Activated CD8-positive, alpha-beta memory T cell treated with anti-CD3 and anti-CD28 coated beads, Interleukin-2, amount 50 U/mL, for 4 hours (primary cell): ENCODE results near the gene MUS81.

Experiments
- DNase-seq: peaks from one replicate; pipeline ENCODE4 v3.0.0-alpha.2; 2020

MUS81 gene

DNA sequence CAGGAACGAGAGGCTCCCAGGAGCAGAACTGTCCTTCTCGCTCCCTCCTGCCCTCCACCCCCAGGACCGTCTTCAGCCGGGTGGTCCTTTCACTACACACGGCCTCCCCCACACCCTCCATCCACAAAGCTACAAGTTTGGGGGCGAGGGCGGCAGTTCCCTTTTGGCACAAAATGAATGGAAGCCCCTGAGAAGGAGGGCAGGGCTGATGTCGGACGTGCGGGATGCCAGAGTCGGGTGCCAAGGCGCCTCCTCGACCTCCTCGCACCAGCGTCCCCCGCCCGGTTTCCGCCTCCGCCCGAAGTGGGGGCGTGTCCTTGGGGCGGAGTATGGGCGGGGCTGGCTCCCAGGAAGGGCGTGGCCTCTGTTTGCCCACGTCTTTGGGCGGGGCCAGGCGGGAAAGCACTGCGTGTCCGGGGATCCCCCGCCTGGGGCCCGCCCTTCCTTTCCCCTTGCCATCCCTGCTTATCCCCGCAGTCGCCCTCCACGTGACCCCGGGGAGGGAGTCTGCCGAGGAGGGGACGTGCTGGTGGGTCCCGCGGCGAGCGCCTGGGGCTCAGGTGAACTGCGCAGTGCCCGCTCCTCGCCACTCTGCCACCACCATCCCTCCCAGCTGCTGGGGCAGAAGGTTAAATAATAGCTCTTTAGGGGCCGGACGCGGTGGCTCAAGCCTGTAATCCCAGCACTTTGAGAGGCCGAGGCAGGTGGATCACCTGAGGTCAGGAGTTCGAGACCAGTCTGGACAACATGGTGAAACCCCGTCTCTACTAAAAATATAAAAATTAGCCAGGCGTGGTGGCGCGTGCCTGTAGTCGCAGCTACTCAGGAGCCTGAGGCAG, 13.3 kb downstream of the MUS81 start:
- DNase-seq = peak; percentile 96

DNA sequence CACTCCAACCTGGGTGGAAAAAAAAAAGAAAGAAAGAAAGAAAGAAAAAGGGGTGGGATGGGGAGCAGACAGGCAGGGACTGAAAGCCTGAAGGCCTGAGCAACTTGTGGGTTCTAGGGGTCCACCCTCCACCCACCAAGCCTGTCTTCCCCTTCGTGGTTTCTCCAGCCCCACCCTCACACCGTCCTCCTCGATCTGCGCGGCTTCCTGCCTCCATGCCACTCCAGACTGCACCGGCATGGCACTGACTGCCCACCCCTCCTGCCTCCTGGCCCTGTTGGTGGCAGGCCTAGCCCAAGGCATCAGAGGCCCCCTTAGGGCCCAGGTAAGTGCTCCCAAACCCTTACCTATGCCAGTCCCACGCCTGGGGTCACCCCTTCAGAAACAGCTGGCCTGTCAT, 19.4 kb downstream of the MUS81 start, which contains the start of gene CTSW:
Gene CTSW, plus strand, starts transcription at position 221 of the 400 bp plus-strand sequence. Its CDS starts 18 bp downstream, at position 239.
- DNase-seq = peak; percentile 39

DNA sequence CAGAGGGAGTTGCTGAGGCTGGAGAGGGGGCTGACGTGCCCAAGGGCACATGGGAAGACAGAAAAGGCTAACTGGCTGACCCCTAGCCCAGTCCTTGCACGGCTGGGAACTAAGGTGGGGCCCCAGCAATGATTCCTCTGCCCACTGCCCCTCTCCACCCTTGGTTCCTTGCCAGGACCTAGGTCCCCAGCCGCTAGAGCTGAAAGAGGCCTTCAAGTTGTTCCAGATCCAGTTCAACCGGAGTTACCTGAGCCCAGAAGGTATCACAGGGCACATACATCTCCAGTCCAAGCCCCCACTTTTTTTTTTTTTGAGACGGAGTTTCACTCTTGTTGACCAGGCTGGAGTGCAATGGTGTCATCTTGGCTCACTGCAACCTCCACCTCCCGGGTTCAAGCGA, 19.8 kb downstream of the MUS81 start:
- no peak for DNase-seq

DNA sequence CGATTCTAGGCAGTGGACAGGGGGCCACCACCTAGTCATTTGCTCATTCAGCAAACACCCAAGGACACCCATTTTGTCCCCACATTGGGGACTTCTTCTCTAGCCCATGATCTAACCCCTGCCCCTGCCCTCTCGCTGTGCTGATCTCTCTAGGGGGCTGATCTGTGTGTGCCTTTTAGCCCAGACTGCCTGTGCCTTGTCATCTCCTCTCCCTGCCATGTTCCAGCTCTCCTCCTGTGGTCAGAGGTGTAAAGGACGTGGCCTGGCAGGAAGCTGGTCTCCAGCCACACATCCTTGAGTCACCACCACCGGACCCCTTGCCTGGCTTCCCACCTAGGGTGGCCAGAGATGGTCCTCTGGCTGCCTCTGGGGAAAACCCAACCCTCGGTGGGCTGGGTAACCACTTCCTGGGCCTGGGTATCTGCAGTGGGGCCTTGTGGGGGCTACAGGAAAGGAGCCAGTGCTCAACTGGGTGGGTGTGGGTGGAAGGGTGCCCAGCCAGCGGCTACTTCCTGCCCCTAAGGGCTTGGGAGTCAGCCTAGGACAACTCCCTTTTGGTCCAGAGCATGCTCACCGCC, 20.7 kb downstream of the MUS81 start:
- no peak for DNase-seq

DNA sequence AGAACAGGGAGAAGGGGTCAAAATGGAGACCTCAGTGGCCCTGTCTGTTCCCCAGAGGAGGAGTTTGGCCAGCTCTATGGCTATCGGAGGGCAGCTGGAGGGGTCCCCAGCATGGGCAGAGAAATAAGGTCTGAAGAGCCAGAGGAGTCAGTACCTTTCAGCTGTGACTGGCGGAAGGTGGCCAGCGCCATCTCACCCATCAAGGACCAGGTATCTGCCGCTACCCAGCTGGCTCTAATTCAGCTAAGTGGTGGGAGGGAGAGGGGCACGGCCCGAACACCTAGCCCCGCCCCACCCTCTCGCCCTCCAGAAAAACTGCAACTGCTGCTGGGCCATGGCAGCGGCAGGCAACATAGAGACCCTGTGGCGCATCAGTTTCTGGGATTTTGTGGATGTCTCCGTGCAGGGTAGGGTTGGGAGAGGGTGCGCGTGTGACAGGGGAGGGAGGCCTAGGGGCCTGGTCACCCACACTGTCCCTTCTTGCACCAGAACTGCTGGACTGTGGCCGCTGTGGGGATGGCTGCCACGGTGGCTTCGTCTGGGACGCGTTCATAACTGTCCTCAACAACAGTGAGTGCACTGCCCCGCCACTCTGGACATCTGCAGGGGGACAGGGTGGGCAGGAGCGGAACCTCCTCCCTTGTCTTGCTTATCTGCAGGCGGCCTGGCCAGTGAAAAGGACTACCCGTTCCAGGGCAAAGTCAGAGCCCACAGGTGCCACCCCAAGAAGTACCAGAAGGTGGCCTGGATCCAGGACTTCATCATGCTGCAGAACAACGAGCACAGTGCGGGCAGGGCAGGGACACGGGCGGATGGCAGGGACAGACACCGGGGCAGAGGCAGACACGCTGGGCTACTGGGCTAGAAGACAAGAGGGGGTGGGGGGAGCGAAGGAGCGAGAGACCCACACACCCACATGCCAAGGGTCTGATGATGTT, 22.2 kb downstream of the MUS81 start:
- no peak for DNase-seq

DNA sequence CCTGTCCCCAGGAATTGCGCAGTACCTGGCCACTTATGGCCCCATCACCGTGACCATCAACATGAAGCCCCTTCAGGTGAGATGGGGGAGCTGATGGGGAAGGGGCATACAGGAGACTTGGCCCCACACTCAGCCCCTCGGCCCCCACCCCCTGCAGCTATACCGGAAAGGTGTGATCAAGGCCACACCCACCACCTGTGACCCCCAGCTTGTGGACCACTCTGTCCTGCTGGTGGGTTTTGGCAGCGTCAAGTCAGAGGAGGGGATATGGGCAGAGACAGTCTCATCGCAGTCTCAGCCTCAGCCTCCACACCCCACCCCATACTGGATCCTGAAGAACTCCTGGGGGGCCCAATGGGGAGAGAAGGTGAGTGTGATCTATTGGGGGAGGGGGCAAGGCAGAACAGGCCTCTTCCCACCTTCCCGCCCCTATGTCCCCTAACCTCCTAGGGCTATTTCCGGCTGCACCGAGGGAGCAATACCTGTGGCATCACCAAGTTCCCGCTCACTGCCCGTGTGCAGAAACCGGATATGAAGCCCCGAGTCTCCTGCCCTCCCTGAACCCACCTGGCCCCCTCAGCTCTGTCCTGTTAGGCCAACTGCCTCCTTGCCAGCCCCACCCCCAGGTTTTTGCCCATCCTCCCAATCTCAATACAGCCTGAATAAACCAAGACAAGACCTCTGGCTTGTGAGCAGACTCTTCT, 23.0 kb downstream of the MUS81 start:
- DNase-seq = no peak

DNA sequence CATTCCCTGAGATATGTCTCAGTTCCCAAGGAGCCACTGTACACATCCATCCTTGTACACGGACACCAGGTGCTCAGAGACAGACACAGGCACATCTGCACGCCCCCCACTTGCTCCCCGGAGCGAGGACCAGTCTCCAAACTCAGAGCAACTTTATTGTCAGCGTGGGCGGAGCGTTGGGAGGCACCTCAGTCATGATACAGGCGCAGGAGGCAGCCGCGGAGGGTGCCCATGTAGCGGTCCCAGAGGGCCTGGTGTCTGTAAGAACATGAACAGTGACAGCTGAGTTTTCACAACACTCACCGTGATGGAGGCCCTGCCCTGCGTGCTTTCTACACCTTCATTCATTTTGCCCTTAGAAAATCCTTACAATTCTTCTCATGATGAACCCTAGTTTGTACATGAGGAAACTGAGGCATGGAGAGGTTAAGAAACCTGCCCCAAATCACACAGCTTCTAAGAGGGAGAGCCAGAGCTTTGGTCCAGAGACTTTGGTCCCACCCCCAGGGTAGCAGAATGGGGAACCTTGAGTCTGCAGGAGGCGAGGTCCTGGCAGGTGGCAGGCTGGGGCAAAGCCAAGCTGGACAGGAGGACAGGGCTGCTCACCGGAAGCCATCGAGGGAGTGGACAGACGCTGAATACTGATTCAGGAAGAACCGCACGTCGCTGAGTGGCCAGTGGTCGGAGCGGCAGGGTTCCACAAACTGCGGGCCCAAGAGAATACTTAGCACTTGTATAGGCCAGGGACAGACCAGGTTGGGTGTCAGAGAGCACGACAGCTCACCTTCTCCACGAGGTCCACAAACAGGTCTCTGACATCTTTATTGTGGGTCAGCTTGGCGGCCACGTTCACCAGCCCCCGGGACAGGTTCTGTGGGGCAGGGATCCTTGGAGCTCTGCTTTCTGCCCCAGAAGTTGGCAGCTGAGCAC, 23.8 kb downstream of the MUS81 start:
- no peak for DNase-seq

DNA sequence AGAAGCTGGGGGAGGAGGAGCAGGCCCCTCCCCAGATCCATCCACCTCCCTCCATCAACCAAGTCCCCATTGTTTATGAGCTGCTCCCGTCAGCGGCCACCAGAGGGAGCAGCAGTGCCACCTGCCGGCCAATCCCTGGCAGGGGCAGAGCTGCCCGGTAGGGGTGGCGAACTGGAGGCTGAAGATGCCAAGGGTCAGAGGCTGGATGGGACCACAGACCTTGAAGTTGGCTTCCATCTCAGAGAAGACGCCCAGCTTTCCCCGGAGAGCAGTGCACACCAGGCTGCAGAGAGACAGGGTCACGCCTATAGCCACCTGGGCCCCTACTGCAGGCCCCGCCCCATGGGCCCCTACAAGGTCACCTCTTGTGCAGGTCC, 24.5 kb downstream of the MUS81 start:
- DNase-seq = peak; percentile 82

DNA sequence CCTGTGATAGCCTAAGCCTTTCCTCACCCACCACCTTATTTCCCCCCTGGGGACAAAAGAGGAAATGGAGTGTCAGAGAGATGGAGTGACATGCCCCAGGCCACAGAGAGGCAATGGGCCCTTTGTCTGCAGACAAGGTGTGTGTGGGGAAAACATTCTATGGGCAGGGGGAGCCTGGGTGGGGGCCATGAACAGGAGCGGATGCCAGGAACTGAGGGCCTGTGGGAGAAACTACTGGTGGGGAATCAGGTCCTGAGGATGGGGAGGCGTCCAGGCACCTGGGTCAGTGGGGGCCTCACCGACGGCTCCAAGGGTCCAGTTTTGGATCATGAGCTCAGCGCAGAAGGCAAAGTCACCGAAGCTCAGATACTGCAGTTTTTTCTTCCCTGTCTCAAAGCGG, 25.0 kb downstream of the MUS81 start:
- DNase-seq = no peak

DNA sequence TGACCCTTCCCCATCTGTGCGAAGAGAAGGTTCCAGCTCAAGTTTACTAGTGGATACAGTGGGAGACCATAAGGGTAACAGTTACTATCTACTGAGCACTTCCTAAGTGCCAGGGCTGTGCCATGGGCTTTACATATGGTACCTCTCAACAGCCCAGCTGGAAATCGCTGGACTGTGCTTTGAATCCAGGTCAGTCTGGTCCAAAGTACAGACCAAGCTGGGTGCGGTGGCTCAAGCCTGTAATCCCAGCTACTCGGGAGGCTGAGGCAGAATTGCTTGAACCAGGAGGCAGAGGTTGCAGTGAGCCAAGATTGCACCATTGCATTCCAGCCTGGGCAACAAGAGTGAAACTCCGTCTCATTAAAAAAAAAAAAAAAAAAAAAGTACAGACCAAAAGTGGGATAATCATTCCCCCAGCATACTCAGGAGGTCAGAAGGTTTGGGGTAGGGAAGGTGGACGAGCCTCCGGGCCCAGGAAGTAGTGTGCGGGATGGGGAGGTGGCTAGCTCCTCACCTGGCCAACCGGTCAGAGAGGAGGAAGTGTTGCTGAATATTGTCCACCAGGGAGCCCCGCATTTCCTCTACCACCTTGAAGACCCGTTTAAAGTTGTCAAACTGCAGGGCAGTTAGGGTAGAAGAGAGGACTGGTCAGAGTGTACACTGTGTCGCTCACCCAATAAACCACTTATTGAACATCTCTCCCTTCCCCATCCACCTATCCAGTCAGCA, 25.7 kb downstream of the MUS81 start:
- DNase-seq = no peak

DNA sequence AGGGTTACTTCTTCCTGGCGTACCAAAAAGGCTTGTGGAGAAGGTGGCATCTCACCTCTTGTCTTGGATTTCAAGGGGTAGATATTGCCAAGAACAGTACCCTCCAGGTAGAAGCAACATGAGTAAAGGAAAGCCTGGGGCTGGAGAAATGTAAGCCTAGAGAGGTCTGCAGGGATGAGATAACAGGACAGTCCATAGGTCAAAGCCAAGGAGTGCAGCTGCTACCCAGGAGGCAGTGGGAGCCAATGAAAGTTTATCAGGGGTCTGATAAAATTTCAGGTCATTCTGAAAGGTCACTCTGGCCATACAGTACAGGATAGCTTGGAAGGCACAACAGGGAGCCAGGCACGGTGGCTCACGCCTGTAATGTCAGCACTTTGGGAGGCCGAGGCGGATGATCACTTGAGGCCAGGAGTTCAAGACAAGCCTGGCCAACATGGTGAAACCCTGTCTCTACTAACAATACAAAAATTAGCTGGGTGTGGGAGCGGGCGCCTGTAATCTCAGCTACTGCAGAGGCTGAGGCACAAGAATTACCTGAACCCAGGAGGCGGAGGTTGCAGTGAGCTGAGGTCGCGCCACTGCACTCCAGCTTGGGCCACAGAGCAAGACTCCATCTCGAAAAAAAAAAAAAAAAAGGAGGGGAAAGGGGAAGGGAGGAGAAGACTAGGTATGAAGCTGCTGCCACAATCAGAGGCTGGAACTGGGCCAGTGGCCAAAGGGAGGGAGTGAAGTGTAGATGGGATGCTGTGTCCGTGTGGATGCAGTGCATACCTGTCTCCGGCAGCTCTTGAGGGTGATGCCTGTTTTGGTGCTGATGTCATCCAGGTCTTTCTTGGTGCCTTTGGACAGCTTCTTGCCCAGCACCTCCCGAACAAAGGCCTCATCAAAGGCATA, 26.8 kb downstream of the MUS81 start:
- DNase-seq = no peak

DNA sequence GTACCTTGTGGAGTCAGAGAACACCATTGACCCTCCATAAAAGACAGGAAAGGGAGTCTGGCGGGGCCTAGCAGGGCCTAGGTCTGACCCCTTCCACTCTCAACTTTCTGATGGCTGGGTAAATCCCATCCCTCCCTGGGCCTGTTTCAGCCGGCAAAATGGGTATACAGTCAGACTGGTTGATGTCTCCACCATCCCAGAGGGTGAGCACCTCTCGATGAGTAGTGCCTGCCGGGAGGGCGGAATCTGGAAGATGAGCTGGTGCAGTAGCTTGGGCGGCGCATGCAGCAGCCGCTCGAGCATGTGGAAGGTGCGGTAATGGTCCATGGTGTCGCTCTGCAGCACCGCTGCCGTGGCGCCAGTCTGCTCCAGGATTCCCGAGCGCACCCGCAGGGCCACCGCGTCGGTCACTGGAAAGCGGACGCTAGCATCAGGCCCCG, 27.5 kb downstream of the MUS81 start:
- DNase-seq = no peak

DNA sequence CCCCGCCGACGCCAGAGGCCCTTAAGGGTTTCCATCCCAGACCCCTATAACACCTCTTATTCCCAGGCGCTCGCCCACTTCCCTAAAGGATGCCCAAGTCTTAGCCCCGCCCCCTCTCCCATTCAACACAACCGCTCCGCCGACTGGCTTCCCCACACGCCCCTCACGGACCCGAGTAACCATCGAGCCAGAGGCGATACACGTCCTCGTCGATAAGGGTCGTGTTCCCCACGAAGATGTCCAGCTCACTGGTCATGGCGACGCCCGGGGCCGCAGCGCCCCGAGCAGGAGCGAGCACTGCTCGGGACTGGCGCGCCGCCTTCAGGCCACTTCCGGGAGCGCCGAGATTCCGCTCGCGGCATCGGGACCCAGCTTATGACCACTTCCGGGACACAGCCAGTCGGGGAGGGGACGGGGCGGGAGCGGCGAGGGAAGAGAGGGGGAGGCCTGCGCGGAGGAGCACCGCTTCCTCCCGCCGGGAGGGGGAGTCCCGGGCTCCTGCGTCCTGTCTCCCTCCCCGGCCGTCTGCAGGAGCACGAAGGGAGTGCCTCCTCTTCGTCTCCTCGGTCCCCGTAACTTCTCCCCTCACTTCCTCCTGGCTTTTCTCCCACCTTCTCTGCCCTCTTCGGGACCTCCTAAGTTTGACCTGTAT, 28.1 kb downstream of the MUS81 start, which contains the start of gene FIBP:
Gene FIBP, minus strand, starts transcription at position 309 of the 652 bp plus-strand sequence. Its CDS starts 53 bp downstream, at position 256.
- DNase-seq = peak; percentile 94

DNA sequence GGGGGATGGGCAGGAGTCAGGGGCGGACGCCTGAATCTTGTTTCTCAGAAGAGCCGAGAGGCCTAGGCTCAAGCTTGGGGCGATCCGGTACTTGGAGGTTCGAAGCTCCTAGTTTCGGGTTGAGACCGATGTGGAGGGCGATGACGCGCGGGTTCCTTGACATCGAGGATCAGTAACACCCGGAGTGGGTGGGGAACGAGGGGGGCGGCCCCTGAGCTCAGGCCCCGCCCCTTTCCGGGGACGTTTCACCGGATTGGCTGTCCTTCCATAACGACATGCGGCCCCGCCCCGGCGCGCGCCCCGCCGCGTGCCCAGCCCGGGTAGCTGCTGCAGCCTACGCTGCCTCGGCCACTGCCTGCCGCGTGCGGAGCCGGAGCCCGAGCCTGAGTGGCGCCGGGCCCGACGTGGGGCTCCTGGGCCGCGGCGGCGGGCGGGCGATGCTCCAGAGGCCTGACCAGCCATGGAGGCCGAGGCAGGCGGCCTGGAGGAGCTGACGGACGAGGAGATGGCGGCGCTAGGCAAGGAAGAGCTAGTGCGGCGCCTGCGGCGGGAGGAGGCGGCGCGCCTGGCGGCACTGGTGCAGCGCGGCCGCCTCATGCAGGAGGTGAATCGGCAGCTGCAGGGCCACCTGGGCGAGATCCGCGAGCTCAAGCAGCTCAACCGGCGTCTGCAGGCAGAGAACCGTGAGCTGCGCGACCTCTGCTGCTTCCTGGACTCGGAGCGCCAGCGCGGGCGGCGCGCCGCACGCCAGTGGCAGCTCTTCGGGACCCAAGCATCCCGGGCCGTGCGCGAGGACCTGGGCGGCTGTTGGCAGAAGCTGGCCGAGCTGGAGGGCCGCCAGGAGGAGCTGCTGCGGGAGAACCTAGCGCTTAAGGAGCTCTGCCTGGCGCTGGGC, 30.3 kb downstream of the MUS81 start, which contains the start of gene CCDC85B:
Gene CCDC85B, plus strand, starts transcription at position 350 of the 895 bp plus-strand sequence. Its CDS starts 111 bp downstream, at position 461.
- peak; percentile 99 for DNase-seq

DNA sequence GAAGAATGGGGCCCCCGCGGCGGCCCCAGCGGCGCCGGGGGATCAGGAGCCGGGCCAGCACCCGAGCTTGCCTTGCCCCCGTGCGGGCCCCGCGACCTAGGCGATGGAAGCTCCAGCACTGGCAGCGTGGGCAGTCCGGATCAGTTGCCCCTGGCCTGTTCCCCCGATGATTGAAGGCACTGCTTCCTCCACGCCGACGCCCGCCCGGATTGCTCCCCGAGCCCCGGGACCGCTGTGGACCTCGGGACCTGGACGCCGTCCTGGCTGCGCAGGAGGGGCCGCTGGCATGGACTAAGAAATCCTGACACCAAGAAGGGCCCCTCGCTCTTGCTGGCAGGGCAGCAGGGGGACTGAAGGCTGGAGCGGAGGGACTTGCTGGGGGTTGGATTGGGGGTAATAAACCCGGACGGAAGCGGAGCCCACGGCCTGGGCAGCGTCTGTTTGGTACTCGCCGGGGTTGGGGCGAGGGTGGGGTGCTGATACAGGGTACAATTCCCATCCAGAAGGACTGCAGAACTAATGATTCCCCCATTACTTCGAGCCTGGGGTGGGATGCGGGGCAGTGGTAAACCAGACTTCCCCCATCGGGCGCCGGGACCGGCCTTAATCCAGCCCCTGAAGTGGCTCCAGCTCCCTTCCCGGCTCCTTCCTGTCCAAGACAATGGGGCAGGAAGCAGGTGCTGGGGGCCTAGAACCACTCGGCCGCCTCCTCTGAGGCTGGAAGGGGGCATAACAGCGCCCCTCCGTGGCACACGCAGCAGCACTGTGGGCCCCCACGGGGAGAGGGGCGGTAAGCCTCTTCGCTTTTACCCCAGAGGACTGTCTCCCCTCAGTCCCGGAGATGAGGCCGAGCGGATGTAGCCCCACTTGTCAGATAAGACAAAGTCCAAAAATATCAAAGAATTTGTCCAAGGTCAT, 31.2 kb downstream of the MUS81 start:
- peak; percentile 47 for DNase-seq

DNA sequence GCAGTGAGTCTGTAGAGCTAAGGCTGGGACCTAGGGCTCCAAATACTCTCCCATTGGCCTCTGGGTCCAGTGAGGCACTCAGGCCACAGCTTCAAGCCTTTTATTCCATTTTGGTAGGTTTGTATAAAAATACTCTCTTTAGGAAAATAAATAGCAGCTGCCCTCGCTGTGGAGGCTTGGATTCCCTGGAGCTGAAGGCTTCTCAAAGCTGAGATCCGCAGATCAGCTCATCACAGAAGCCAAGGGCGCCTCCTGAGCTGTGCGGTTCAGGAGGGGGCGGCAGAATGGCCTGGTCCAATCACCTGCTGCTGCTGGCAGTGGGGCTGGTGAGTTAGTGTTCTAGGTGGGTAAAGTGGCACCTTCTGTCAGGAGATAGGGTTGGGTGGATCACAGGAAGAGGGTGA, 31.9 kb downstream of the MUS81 start:
- DNase-seq = peak; percentile 41
